ENCODE measurements around the gene CD2. TPM values are rescaled to one million over a fixed set of nuclear protein-coding genes. Genes with fewer than 3 reads are reported as not detected.

Gene CD2
- total and polyA plus RNA-seq, 2 experiments from 2014 or later = not detected

GRCh38 chr1:116795482-116795829, 41.2 kb downstream of the CD2 start:
- WGBS, 2 experiments (ENCODE audit: low coverage in 1 of 2, low lambda C conversion rate in 2 of 2, missing lambda C conversion rate in 2 of 2) = 53 to 60% methylated on average over 3 of the region's 3 CpGs
- Histone ChIP-seq H3K9ac (no peak overlapping the region), H3K27ac (no peak overlapping the region), H3K4me3 (no peak overlapping the region), H3K36me3 (ENCODE audit: low read depth) (no peaks in the 10 kb centered on the region), H3K4me2 (ENCODE audit: unreplicated experiment) (no peak overlapping the region), H3F3A (ENCODE audit: insufficient read depth) (no peaks in the 10 kb centered on the region), H4K20me1 (ENCODE audit: insufficient read depth) (no peaks in the 10 kb centered on the region), H3K79me2 (ENCODE audit: insufficient read depth) (no peaks in the 10 kb centered on the region), H2AFZ (no peak overlapping the region), H3K4me1 (ENCODE audit: insufficient read depth) (no peaks in the 10 kb centered on the region), H3K9me2 (ENCODE audit: insufficient read depth) (no peaks in the 10 kb centered on the region), H3K27me3 (replicated peaks; ENCODE audit: insufficient read depth) (peaks cover 30% of the 10 kb centered on the region), H3K9me3 (ENCODE audit: low read depth) (no peaks in the 10 kb centered on the region)
- no peak for DNase-seq
- in situ Hi-C loops (cut with MboI) = no loop called here
- TF ChIP-seq EZH2 (IDR thresholded peaks at IDR 0.05; ENCODE audit: insufficient read depth, poor library complexity, severe bottlenecking) = no peak
- TF ChIP-seq EZH2phosphoT487 (IDR thresholded peaks at IDR 0.05; ENCODE audit: insufficient read depth, low read depth) = no peak

DNA sequence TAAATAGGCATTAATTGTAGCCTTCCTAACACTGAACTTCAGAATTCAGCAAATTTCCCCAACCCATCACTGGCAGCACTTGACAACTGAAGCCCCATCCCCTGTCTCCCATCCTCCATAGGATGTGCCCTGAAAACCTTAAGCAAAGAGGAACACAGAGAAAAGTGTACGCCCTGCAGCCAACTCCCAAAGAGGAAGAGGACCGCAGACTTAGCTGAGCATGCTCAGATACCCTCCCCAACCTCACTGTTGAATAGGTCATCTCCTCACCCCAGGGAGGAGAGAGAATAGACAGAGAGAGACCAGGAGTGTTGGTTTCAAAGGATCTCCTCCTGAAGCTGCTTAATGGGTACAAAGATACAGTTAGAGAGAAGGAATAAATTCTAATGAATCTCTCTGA, 50.5 kb downstream of the CD2 start:
- no peaks in the 10 kb centered on the region for H4K20me1 ChIP-seq (ENCODE audit: insufficient read depth)
- H2AFZ ChIP-seq = no peak overlapping the region
- no peaks in the 10 kb centered on the region for H3K9me2 ChIP-seq (ENCODE audit: insufficient read depth)
- no peak overlapping the region for H3K4me2 ChIP-seq (ENCODE audit: unreplicated experiment)
- H3K9ac ChIP-seq = no peak overlapping the region
- DNase-seq = no peak
- in situ Hi-C loops (cut with MboI) = no loop called here
- H3K36me3 ChIP-seq (ENCODE audit: low read depth) = no peaks in the 10 kb centered on the region
- H3K4me3 ChIP-seq = no peak overlapping the region
- 66% methylated on average over 2 of the region's 2 CpGs for WGBS, 2 experiments (ENCODE audit: low coverage in 1 of 2, low lambda C conversion rate in 2 of 2, missing lambda C conversion rate in 2 of 2)
- H3K27me3 ChIP-seq (replicated peaks; ENCODE audit: insufficient read depth) = peaks cover 15% of the 10 kb centered on the region
- H3K27ac ChIP-seq = no peak overlapping the region
- TF ChIP-seq EZH2 (IDR thresholded peaks at IDR 0.05; ENCODE audit: insufficient read depth, poor library complexity, severe bottlenecking) (no peak), EZH2phosphoT487 (IDR thresholded peaks at IDR 0.05; ENCODE audit: insufficient read depth, low read depth) (no peak)
- no peaks in the 10 kb centered on the region for H3K4me1 ChIP-seq (ENCODE audit: insufficient read depth)
- H3F3A ChIP-seq (ENCODE audit: insufficient read depth) = no peaks in the 10 kb centered on the region
- H3K79me2 ChIP-seq (ENCODE audit: insufficient read depth) = no peaks in the 10 kb centered on the region
- no peaks in the 10 kb centered on the region for H3K9me3 ChIP-seq (ENCODE audit: low read depth)

DNA sequence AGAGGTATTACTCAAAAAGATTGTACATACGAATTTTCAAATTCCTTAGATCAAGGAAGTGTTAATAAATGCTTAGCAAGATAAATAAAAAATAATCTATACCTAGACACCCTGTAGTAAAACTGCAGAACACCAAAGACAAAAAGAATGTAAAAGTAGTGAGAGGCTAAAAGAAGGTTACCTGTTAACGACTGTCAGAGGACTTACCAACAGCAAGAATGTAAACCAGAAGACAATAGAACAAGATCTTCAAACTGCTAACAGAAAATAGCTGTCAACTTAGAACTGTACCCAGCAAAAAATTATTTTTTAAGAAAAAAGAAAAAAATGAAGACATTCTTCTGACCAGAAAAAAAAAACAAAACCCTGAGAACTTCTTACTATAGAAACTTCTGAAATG, 51.2 kb downstream of the CD2 start:
- no peaks in the 10 kb centered on the region for H3F3A ChIP-seq (ENCODE audit: insufficient read depth)
- H2AFZ ChIP-seq = no peak overlapping the region
- no peaks in the 10 kb centered on the region for H3K9me3 ChIP-seq (ENCODE audit: low read depth)
- no peak overlapping the region for H3K4me2 ChIP-seq (ENCODE audit: unreplicated experiment)
- peaks cover 11% of the 10 kb centered on the region for H3K27me3 ChIP-seq (replicated peaks; ENCODE audit: insufficient read depth)
- H4K20me1 ChIP-seq (ENCODE audit: insufficient read depth) = no peaks in the 10 kb centered on the region
- no peak overlapping the region for H3K27ac ChIP-seq
- no peaks in the 10 kb centered on the region for H3K4me1 ChIP-seq (ENCODE audit: insufficient read depth)
- H3K9ac ChIP-seq = no peak overlapping the region
- no peak overlapping the region for H3K4me3 ChIP-seq
- no peak for DNase-seq
- 37 to 44% methylated on average over 2 of the region's 2 CpGs for WGBS, 2 experiments (ENCODE audit: low coverage in 1 of 2, low lambda C conversion rate in 2 of 2, missing lambda C conversion rate in 2 of 2)
- no peaks in the 10 kb centered on the region for H3K79me2 ChIP-seq (ENCODE audit: insufficient read depth)
- no peaks in the 10 kb centered on the region for H3K9me2 ChIP-seq (ENCODE audit: insufficient read depth)
- TF ChIP-seq EZH2phosphoT487 (IDR thresholded peaks at IDR 0.05; ENCODE audit: insufficient read depth, low read depth) = no peak
- TF ChIP-seq EZH2 (IDR thresholded peaks at IDR 0.05; ENCODE audit: insufficient read depth, poor library complexity, severe bottlenecking) = no peak
- H3K36me3 ChIP-seq (ENCODE audit: low read depth) = no peaks in the 10 kb centered on the region
- in situ Hi-C loops (cut with MboI) = no loop called here

- no peaks in the 10 kb centered on the region for H3K36me3 ChIP-seq (ENCODE audit: low read depth)
- TF ChIP-seq EZH2phosphoT487 (IDR thresholded peaks at IDR 0.05; ENCODE audit: insufficient read depth, low read depth) (no peak), EZH2 (IDR thresholded peaks at IDR 0.05; ENCODE audit: insufficient read depth, poor library complexity, severe bottlenecking) (no peak)
- no peaks in the 10 kb centered on the region for H3K9me2 ChIP-seq (ENCODE audit: insufficient read depth)
- H3K9me3 ChIP-seq (ENCODE audit: low read depth) = no peaks in the 10 kb centered on the region
- no peaks in the 10 kb centered on the region for H4K20me1 ChIP-seq (ENCODE audit: insufficient read depth)
- H3K4me3 ChIP-seq = no peak overlapping the region
- no peak overlapping the region for H3K9ac ChIP-seq
- WGBS, 2 experiments (ENCODE audit: low coverage in 1 of 2, low lambda C conversion rate in 2 of 2, missing lambda C conversion rate in 2 of 2) = 43 to 44% methylated on average over 1 of the region's 1 CpG
- DNase-seq = no peak
- H3K4me2 ChIP-seq (ENCODE audit: unreplicated experiment) = no peak overlapping the region
- peaks cover 6% of the 10 kb centered on the region for H3K27me3 ChIP-seq (replicated peaks; ENCODE audit: insufficient read depth)
- no peak overlapping the region for H2AFZ ChIP-seq
- no peaks in the 10 kb centered on the region for H3F3A ChIP-seq (ENCODE audit: insufficient read depth)
- H3K27ac ChIP-seq = no peak overlapping the region
- in situ Hi-C loops (cut with MboI) = no loop called here
- H3K79me2 ChIP-seq (ENCODE audit: insufficient read depth) = no peaks in the 10 kb centered on the region
- H3K4me1 ChIP-seq (ENCODE audit: insufficient read depth) = no peaks in the 10 kb centered on the region
These were observed 52.0 kb downstream of the CD2 start for GRCh38 chr1:116806245-116806644.

GRCh38 chr1:116806671-116807070, 52.4 kb downstream of the CD2 start:
- Histone ChIP-seq H3K9me3 (ENCODE audit: low read depth) (no peaks in the 10 kb centered on the region), H3K4me1 (ENCODE audit: insufficient read depth) (no peaks in the 10 kb centered on the region), H3K9me2 (ENCODE audit: insufficient read depth) (no peaks in the 10 kb centered on the region), H3K9ac (no peak overlapping the region), H3F3A (ENCODE audit: insufficient read depth) (no peaks in the 10 kb centered on the region), H2AFZ (no peak overlapping the region), H4K20me1 (ENCODE audit: insufficient read depth) (no peaks in the 10 kb centered on the region), H3K4me2 (ENCODE audit: unreplicated experiment) (no peak overlapping the region), H3K27ac (no peak overlapping the region), H3K27me3 (replicated peaks; ENCODE audit: insufficient read depth) (peaks cover 6% of the 10 kb centered on the region), H3K79me2 (ENCODE audit: insufficient read depth) (no peaks in the 10 kb centered on the region), H3K4me3 (no peak overlapping the region), H3K36me3 (ENCODE audit: low read depth) (no peaks in the 10 kb centered on the region)
- no peak for TF ChIP-seq EZH2phosphoT487 (IDR thresholded peaks at IDR 0.05; ENCODE audit: insufficient read depth, low read depth)
- no peak for TF ChIP-seq EZH2 (IDR thresholded peaks at IDR 0.05; ENCODE audit: insufficient read depth, poor library complexity, severe bottlenecking)
- in situ Hi-C loops (cut with MboI) = no loop called here
- no peak for DNase-seq
- 72 to 83% methylated on average over 4 of the region's 4 CpGs for WGBS, 2 experiments (ENCODE audit: low coverage in 1 of 2, low lambda C conversion rate in 2 of 2, missing lambda C conversion rate in 2 of 2)

All from GM23248 (cell line).